Thyroid gland (tissue), 4 donors: ENCODE measurements around the gene ADAMTS2.

Experiments
- CTCF ChIP-seq, 6 experiments: fragments of 200-600 bp in 3 of 6; fragments of 450-650 bp in 3 of 6; sonication (generic) in 3 of 6; IDR thresholded peaks; one replicate each; pipeline ENCODE4 v1.5.1; 2016 to 2019; ENCODE audit warnings: antibody characterized with exemption in 6 of 6, mild to moderate bottlenecking in 2 of 6, inconsistent platforms in 1 of 6, moderate library complexity in 1 of 6
- POLR2A ChIP-seq, 2 donors: fragments of 450-650 bp; IDR thresholded peaks; one replicate each; pipeline ENCODE4 v1.6.1; 2017; ENCODE audit warnings: antibody characterized with exemption in 2 of 2, mild to moderate bottlenecking in 2 of 2, moderate library complexity in 1 of 2

GRCh38 chr5:179127136-179128040 is 217.9 kb downstream of the ADAMTS2 start:
- TF ChIP-seq CTCF (IDR thresholded peaks at IDR 0.05) (no peak), POLR2A (IDR thresholded peaks at IDR 0.05) (no peak)
